HFFc6 (cell line): Measurements from ENCODE around the gene LAMA5. TPM values are rescaled to one million over a fixed set of nuclear protein-coding genes. Genes with fewer than 3 reads are reported as not detected.

Experiments
- DNase-seq: peaks from one replicate; pipeline ENCODE4 v3.0.0-alpha.2; 2018
- H3K27ac Mint-ChIP-seq: 2 replicates; pipeline ENCODE4 v1.8.0; 2020; ENCODE audit warnings: mild to moderate bottlenecking, mixed read lengths
- H3K27me3 Mint-ChIP-seq: 2 replicates; pipeline ENCODE4 v1.8.0; 2021; ENCODE audit warnings: mild to moderate bottlenecking, moderate library complexity, mixed read lengths; ENCODE audit not compliant: insufficient read depth
- H3K36me3 Mint-ChIP-seq: 2 replicates; pipeline ENCODE4 v1.8.0; 2021; ENCODE audit warnings: low read depth, mixed read lengths
- H3K4me1 Mint-ChIP-seq: 2 replicates; pipeline ENCODE4 v1.8.0; 2020; ENCODE audit warnings: low read depth, mixed read lengths
- H3K4me3 Mint-ChIP-seq: 2 replicates; pipeline ENCODE4 v1.8.0; 2020; ENCODE audit warnings: mild to moderate bottlenecking, moderate library complexity, mixed read lengths
- H3K9me3 Mint-ChIP-seq: 2 replicates; pipeline ENCODE4 v1.8.0; 2020; ENCODE audit warnings: mild to moderate bottlenecking, mixed read lengths
- total RNA-seq, 6 experiments: library from RNA; stranded (reverse); fragmentation: NEBNext Ultra II Directional; extraction: Animal tissue kit (Norgen Biotek cat#: 25700); gene quantifications; 2 replicates in 1 of 6; 3 replicates in 5 of 6; pipeline ENCODE4 v1.2.3, GENCODE V29; 2021
- TF ChIP-seq, protein P1 (sequence below): fragments of 200-600 bp; sonication (generic); IDR thresholded peaks from 2 replicates; pipeline ENCODE4 v1.5.0; 2021; ENCODE audit warnings: antibody characterized with exemption, mild to moderate bottlenecking

LAMA5 gene
- total RNA-seq, 6 experiments from 2014 or later = 1.2 to 2.4 (median 1.5) TPM

DNA sequence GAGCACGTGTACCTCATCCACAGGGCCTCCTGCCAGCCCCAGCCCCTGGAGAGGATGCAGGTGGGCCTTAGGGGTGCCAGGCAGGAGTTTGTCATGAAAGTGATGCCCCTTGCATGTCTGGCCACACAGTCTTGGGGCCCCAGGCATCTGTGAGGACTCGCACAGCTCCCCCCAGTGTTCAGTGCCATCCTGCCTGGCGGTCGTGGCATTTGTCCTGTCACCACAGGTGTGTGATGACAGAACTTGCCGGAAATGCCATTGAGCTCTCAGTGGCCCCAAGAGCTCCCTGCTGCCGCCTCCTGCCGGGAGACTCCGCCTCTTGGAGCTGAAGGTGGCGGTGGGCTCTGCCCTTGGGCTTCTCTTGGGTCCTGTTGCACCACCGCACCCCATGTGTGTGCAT is 94.9 kb downstream of the LAMA5 start:
- TF ChIP-seq, protein P1, sequence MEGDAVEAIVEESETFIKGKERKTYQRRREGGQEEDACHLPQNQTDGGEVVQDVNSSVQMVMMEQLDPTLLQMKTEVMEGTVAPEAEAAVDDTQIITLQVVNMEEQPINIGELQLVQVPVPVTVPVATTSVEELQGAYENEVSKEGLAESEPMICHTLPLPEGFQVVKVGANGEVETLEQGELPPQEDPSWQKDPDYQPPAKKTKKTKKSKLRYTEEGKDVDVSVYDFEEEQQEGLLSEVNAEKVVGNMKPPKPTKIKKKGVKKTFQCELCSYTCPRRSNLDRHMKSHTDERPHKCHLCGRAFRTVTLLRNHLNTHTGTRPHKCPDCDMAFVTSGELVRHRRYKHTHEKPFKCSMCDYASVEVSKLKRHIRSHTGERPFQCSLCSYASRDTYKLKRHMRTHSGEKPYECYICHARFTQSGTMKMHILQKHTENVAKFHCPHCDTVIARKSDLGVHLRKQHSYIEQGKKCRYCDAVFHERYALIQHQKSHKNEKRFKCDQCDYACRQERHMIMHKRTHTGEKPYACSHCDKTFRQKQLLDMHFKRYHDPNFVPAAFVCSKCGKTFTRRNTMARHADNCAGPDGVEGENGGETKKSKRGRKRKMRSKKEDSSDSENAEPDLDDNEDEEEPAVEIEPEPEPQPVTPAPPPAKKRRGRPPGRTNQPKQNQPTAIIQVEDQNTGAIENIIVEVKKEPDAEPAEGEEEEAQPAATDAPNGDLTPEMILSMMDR = no peak
- no peaks in the 10 kb centered on the region; the same call in 1 of the 2 replicates for H3K27me3 Mint-ChIP-seq
- H3K4me3 Mint-ChIP-seq = no peak overlapping the region
- no peak overlapping the region for H3K27ac Mint-ChIP-seq
- DNase-seq = no peak
- H3K36me3 Mint-ChIP-seq = peaks cover 9% of the 10 kb centered on the region; the same call in 1 of the 2 replicates
- H3K4me1 Mint-ChIP-seq = no peaks in the 10 kb centered on the region
- H3K9me3 Mint-ChIP-seq = no peaks in the 10 kb centered on the region

DNA sequence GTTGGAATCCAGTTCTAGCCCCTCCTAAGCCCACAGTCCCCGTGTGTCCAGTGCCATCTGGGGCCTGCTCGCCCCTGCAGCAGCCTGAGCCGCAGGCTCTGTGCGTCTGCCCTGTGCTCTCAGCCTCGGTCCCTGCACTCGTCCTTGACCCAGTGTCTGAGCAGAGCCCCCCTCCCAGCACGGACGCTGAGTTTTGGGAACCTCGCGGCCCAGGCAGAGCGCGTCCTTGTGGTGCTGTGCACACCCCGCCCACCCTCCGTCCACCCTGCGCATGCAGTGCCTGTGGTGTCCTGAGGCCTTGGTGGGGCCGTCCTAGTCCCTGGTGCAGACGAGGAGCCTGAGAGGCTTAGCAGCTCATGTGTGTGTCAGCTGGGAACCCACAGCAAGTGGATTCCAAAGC is 97.2 kb downstream of the LAMA5 start:
- Mint-ChIP-seq H3K36me3 (peaks cover 9% of the 10 kb centered on the region), H3K4me1 (no peaks in the 10 kb centered on the region), H3K27me3 (no peaks in the 10 kb centered on the region; the same call in 1 of the 2 replicates), H3K9me3 (peaks cover 5% of the 10 kb centered on the region), H3K27ac (no peak overlapping the region), H3K4me3 (no peak overlapping the region)
- no peak for DNase-seq
- TF ChIP-seq, protein P1 = no peak

DNA sequence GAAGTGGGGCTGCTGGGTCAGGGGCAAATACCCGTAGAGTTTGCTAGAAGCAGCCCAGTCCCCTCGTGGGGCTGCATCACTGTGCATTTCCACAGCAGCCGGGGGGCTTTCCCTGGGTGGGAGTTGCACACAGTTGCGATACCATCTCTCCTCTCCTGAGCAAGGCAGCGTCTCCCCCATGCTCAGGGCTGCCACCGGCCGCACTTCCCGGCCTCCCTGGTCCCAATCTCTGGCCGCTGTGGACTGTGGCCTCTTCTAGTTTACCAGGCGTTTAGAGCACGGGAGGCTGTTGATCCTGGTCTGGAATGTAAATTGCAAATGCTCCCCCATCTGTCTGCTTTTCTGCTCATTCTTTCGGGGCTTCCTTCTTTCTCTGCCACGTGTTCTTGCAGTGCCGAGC is 97.7 kb downstream of the LAMA5 start:
- no peak for DNase-seq
- Mint-ChIP-seq H3K36me3 (peaks cover 13% of the 10 kb centered on the region), H3K9me3 (peaks cover 9% of the 10 kb centered on the region)

DNA sequence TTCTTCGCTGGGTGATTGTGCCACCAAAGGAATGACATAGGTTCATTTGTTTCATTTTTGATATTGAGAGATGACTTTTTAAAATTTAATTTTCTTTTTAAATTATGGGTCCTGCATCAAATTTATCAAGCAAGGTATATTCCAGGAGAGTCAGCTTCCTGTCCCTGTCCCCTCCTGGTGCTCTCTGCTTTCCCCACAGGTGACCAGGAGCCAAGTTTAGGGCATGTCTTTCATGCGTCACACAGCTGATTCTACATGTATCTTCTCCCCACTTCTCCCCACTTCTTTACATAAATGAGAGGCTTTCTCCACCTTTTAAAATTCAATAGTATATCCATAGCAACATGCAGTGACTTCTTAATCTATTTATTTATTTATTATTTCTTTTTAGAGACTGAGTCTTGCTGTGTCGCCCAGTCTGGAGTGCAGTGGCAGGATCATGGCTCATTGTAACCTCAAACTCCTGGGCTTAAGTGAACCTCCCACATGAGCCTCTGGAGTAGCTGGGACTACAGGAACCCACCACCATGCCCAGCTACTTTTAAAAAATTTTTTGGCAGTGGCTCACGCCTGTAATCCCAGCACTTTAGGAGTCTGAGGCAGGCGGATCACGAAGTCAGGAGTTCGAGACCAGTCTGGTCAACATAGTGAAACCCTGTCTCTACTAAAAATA is 98.7 kb downstream of the LAMA5 start:
- DNase-seq = no peak
- Mint-ChIP-seq H3K36me3 (peaks cover 14% of the 10 kb centered on the region), H3K27ac (no peak overlapping the region), H3K27me3 (no peaks in the 10 kb centered on the region; the same call in 1 of the 2 replicates), H3K4me3 (no peak overlapping the region), H3K4me1 (no peaks in the 10 kb centered on the region), H3K9me3 (peaks cover 9% of the 10 kb centered on the region)
- TF ChIP-seq, protein P1 = no peak

More for the DNA sequence above, 97.7 kb downstream of the LAMA5 start:
- TF ChIP-seq, protein P1 = no peak
- Mint-ChIP-seq H3K4me1 (no peaks in the 10 kb centered on the region), H3K27me3 (no peaks in the 10 kb centered on the region; the same call in 1 of the 2 replicates), H3K27ac (no peak overlapping the region; the same call in 1 of the 2 replicates), H3K4me3 (no peak overlapping the region)

DNA sequence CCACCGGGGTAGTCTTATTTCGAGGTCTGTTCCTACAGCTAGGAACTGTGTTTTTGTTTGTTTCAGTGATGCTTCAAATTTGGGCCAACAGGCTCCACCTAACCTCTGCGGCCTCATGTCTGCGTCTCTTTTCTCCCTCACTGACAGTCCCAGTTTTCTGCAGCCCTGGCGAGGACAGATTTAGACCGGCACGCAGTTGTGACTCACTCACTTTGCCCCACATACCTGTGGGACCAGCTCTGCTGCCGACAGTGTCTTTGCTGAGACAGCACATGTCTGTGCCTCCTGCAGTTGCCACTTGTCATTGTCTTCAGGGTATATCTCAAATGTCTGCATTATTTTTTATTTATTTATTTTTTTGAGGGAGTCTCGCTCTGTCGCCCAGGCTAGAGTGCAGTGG is 99.6 kb downstream of the LAMA5 start:
- Mint-ChIP-seq H3K27ac (no peak overlapping the region), H3K4me3 (no peak overlapping the region), H3K9me3 (peaks cover 9% of the 10 kb centered on the region), H3K4me1 (no peaks in the 10 kb centered on the region), H3K36me3 (peaks cover 14% of the 10 kb centered on the region), H3K27me3 (no peaks in the 10 kb centered on the region; the same call in 1 of the 2 replicates)
- DNase-seq = no peak
- TF ChIP-seq, protein P1 = no peak
